Retinal pigment epithelial cell (primary cell): ENCODE measurements around the gene TLE3.
"Not testable (repeated sequence)": the region's sequence is repeated elsewhere in the genome, so short reads cannot be mapped to it uniquely, and the experiment has no call there.

Experiments
- DNase-seq: peaks from one replicate; pipeline ENCODE4 v3.0.0-alpha.2; 2010; ENCODE audit warnings: low read depth
- H3K4me3 ChIP-seq: 2 replicates; pipeline ENCODE4 v1.5.1; 2011; ENCODE audit warnings: mild to moderate bottlenecking, low read length, control low read depth, moderate library complexity
- CTCF ChIP-seq: conservative IDR thresholded peaks from 2 replicates; pipeline ENCODE4 v1.5.1; 2011; ENCODE audit warnings: low read depth, low read length, control low read depth, inconsistent platforms

The TLE3 gene

GRCh38 chr15:70114221-70114620 lies 16.5 kb upstream of the TLE3 start:
- TF ChIP-seq CTCF, result no peak
- no peak for DNase-seq
- H3K4me3 ChIP-seq, result no peak overlapping the region

DNA sequence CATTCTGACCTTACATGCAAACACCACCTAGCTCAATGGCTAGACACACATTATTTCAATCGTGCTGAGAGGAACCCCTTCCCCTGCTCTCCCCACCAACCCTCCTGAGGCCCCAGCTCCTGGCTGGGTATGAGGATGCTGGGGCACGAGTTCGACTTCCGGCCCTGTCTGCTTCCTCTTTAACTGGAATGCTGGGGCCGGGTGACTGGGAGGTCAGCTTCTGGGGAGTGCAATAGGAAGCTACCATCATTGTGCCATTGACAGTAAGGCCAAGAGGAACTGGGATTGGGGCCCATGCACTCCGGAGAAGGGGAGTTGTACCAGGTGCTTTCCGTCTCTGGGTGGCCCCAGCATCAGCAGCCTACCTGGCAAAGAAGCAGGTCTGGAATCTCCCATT lies 15.6 kb upstream of the TLE3 start:
- DNase-seq, result no peak
- no peak overlapping the region for H3K4me3 ChIP-seq
- no peak for TF ChIP-seq CTCF

- not testable (repeated sequence) for H3K4me3 ChIP-seq, DNase-seq
Observed at GRCh38 chr15:70112572-70113303, 15.0 kb upstream of the TLE3 start.

DNA sequence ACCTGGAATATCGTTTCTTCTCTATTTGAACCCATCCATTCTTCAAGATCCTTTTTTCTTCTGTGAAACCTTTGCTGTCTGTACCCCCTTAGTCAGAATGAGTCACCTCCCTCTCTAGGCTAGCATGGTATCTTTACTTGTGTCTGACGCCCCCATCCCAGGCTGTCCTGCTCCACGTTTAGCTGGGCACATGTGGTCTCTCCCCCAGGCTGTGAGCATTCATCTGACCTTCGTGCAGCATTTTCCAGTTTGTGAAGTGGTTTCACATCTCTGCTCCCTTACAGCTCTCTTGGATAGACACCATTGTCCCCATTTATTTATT lies 14.3 kb upstream of the TLE3 start:
- H3K4me3 ChIP-seq, result no peak overlapping the region
- no peak for TF ChIP-seq CTCF
- DNase-seq, result no peak

DNA sequence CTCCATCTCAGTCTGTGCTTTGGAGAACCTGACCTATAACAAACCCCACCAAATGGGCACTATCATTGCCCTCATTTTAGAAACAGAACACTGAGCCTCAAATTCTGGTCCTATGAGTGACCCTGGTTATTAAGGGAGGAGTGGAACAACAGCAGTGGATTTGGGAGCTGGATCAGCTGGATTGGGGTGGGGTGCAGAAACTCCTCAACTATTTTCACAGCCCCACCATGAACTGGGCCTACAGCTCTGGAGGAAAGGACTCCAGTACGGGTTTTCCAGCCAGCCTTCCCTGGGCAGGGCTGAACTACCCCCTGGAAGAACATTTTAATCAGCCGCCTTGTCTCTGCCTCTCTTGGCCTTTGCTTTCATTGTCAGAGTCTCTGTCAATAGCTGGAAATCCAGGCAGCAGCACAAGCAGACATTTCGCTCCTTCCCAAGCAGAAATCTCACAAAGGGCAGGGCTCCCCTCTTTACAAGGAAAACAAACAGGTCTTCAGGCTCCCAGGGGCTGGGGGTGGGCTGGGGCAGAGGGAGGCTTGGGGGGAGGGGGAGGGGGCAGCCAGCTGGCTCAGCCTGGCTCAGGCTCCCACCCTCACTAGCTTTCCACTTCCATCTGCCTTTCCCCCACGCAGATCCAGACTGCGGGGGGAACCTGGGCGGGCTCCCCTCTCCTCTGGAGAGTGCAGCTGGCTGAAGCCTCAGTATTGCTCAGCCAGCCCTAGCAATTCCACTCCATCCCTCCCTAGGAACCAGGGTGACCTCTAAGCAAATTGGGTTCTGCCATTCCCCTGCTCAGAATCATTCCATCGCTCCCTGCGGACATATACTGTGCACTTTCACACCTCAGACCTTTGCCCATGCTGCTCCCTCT lies 13.7 kb upstream of the TLE3 start:
- no peak for TF ChIP-seq CTCF
- DNase-seq, result peak; percentile 66
- H3K4me3 ChIP-seq, result peak overlapping the region; percentile 21

DNA sequence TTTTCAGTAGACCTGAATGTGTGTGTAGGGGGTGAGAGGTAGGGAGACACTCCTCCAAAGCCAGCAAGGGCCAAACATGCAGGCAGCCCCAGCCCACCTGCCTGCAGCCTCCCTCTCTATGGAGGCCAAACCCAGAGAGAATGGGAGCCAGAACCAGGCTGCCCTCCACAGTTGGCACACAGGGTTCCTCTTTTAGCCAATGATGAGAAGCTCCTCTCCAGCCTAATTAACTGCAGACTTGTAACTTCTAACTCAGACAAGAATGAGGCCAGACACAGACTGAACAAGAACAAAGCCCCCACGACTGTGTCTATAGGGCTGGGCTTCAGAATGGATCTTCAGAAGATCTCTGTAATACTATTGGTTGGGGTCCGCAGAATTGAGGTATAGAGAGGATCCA lies 12.3 kb upstream of the TLE3 start:
- TF ChIP-seq CTCF, result no peak
- H3K4me3 ChIP-seq, result no peak overlapping the region
- no peak for DNase-seq

- TF ChIP-seq CTCF, result no peak
- H3K4me3 ChIP-seq, result no peak overlapping the region
- DNase-seq, result no peak
Observed at GRCh38 chr15:70109531-70109930, 11.8 kb upstream of the TLE3 start.
